ENCODE data around the gene BAX.
A peak's percentile ranks its signal among the peaks of the same experiment; 100 is the strongest.

DNA sequence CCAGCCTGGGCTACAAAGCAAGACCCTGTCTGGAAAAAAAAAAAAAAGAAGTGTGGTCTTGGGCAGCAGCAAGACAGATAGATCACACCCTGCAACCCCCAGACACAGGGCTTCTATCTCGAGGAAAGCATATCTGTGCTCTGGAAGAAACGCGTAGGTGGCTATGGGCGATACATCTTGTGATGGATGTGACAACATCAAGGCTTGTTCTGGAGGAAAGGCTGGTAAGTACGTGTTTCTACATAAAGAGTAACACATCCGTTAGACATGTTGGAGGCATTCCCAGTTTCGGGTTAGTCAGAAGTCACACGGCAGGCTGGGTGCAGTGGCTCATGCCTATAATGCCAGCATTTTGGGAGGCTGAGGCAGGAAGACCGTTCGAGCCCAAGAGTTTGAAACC lies 27.8 kb upstream of the BAX start:
- TF ChIP-seq, protein P1, sequence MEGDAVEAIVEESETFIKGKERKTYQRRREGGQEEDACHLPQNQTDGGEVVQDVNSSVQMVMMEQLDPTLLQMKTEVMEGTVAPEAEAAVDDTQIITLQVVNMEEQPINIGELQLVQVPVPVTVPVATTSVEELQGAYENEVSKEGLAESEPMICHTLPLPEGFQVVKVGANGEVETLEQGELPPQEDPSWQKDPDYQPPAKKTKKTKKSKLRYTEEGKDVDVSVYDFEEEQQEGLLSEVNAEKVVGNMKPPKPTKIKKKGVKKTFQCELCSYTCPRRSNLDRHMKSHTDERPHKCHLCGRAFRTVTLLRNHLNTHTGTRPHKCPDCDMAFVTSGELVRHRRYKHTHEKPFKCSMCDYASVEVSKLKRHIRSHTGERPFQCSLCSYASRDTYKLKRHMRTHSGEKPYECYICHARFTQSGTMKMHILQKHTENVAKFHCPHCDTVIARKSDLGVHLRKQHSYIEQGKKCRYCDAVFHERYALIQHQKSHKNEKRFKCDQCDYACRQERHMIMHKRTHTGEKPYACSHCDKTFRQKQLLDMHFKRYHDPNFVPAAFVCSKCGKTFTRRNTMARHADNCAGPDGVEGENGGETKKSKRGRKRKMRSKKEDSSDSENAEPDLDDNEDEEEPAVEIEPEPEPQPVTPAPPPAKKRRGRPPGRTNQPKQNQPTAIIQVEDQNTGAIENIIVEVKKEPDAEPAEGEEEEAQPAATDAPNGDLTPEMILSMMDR (IDR thresholded peaks at IDR 0.05): no peak
- TF ChIP-seq POLR2A (IDR thresholded peaks at IDR 0.05) (no peak), EP300 (IDR thresholded peaks at IDR 0.05) (peak in 1 of 2 donors; percentile 73)

Data from tibial nerve (tissue), 4 donors.